ENCODE data around the gene CASKIN1.
"Not testable (repeated sequence)": the region's sequence is repeated elsewhere in the genome, so short reads cannot be mapped to it uniquely, and the experiment has no call there.

The CASKIN1 gene

GRCh38 chr16:2196162-2196980 lies at the start of gene CASKIN1:
TSS of gene CASKIN1 (minus strand) at chr16:2196605. CDS start at chr16:2196432, 173 bp downstream.
- Histone ChIP-seq H3K4me3 (ENCODE audit: low read depth in 1 of 2, low read length in 2 of 2) (no peak within 1 kb of the TSS), H3K27me3 (ENCODE audit: control insufficient read depth in 1 of 2, insufficient read depth in 2 of 2, low read length in 2 of 2) (peaks cover 15 to 47% of the 10 kb centered on the region in 2 donors), H3K9ac (ENCODE audit: low read length) (no peak within 1 kb of the TSS), H3K4me1 (ENCODE audit: insufficient read depth, low read length) (peaks cover 5% of the 10 kb centered on the region), H3K27ac (ENCODE audit: low read depth, low read length) (no peak within 1 kb of the TSS), H3K9me3 (ENCODE audit: low read length) (no peaks in the 10 kb centered on the region), H3K36me3 (ENCODE audit: insufficient read depth, low read length) (no peaks in the 10 kb centered on the region)

- Histone ChIP-seq H3K27ac (ENCODE audit: low read depth, low read length) (no peak overlapping the region), H3K9me3 (ENCODE audit: low read length) (no peaks in the 10 kb centered on the region), H3K4me1 (ENCODE audit: insufficient read depth, low read length) (peaks cover 2% of the 10 kb centered on the region), H3K9ac (ENCODE audit: low read length) (no peak overlapping the region), H3K27me3 (ENCODE audit: control insufficient read depth in 1 of 2, insufficient read depth in 2 of 2, low read length in 2 of 2) (no peaks in the 10 kb centered on the region), H3K4me3 (ENCODE audit: low read depth in 1 of 2, low read length in 2 of 2) (no peak overlapping the region), H3K36me3 (ENCODE audit: insufficient read depth, low read length) (peaks cover 43% of the 10 kb centered on the region)
Measured at GRCh38 chr16:2244926-2245795, 48.8 kb upstream of the CASKIN1 start.

DNA sequence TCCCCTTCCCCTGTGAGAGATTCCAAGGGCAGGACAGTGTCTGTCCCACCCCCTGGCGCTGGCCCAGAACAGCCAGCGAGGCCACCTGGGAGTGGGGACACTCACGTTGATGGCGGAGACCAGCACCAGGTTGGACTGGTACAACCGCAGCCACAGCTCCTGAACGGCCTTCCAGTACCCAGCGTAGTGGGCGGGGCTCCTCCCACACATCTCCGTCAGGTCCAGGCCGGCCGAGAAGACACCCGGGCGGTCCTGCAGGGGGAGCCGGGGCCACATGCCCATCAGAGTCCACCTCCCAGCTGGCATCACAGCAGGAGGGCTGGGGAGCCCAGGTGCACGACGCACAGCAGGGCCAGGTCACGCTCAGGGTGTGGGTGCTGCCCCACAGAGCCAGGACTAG lies 47.9 kb upstream of the CASKIN1 start:
- Histone ChIP-seq H3K36me3 (ENCODE audit: insufficient read depth, low read length) (peaks cover 48% of the 10 kb centered on the region), H3K4me3 (ENCODE audit: low read depth in 1 of 2, low read length in 2 of 2) (no peak overlapping the region)

GRCh38 chr16:2243781-2244180 lies 47.4 kb upstream of the CASKIN1 start:
- H3K36me3 ChIP-seq (ENCODE audit: insufficient read depth, low read length), result peaks cover 50% of the 10 kb centered on the region
- no peak overlapping the region for H3K27ac ChIP-seq (ENCODE audit: low read depth, low read length)
- H3K27me3 ChIP-seq (ENCODE audit: control insufficient read depth in 1 of 2, insufficient read depth in 2 of 2, low read length in 2 of 2), result no peaks in the 10 kb centered on the region
- H3K4me1 ChIP-seq (ENCODE audit: insufficient read depth, low read length), result no peaks in the 10 kb centered on the region
- H3K9me3 ChIP-seq (ENCODE audit: low read length), result no peaks in the 10 kb centered on the region
- no peak overlapping the region for H3K4me3 ChIP-seq (ENCODE audit: low read depth in 1 of 2, low read length in 2 of 2)
- H3K9ac ChIP-seq (ENCODE audit: low read length), result no peak overlapping the region

More for the DNA sequence above, 47.9 kb upstream of the CASKIN1 start:
- H3K9me3 ChIP-seq (ENCODE audit: low read length), result no peaks in the 10 kb centered on the region
- H3K4me1 ChIP-seq (ENCODE audit: insufficient read depth, low read length), result no peaks in the 10 kb centered on the region
- H3K27ac ChIP-seq (ENCODE audit: low read depth, low read length), result no peak overlapping the region
- H3K27me3 ChIP-seq (ENCODE audit: control insufficient read depth in 1 of 2, insufficient read depth in 2 of 2, low read length in 2 of 2), result no peaks in the 10 kb centered on the region
- H3K9ac ChIP-seq (ENCODE audit: low read length), result no peak overlapping the region

DNA sequence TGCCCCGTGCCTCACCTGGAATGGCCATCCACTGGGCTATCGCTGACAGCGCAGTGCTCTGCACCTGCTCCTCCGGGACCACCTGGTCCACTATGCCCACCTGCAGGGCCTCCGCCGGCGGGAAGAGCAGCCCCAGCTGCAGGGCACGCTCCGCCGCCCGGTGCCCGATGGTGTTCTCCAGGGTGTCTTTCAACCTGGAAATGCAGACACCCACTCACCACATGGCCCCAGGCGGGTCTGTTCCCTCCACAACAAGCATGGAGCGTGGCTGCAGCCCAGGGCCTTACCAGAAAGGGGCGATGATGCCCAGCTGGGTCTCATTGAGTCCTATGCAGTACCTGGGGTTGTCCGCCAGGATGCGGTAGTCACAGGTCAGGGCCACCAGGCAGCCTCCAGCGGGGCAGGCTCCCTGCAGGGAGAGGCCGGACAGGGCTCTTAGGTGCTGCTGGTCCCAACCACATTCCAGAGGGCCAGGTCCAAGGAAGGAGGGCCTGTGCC lies 46.7 kb upstream of the CASKIN1 start:
- Histone ChIP-seq H3K9ac (ENCODE audit: low read length) (no peak overlapping the region), H3K36me3 (ENCODE audit: insufficient read depth, low read length) (peaks cover 50% of the 10 kb centered on the region), H3K27me3 (ENCODE audit: control insufficient read depth in 1 of 2, insufficient read depth in 2 of 2, low read length in 2 of 2) (peaks cover 0 to 4% of the 10 kb centered on the region in 2 donors), H3K4me3 (ENCODE audit: low read depth in 1 of 2, low read length in 2 of 2) (no peak overlapping the region), H3K27ac (ENCODE audit: low read depth, low read length) (no peak overlapping the region), H3K9me3 (ENCODE audit: low read length) (no peaks in the 10 kb centered on the region), H3K4me1 (ENCODE audit: insufficient read depth, low read length) (no peaks in the 10 kb centered on the region)

GRCh38 chr16:2242598-2242997 lies 46.2 kb upstream of the CASKIN1 start:
- Histone ChIP-seq H3K36me3 (ENCODE audit: insufficient read depth, low read length) (peaks cover 50% of the 10 kb centered on the region), H3K9me3 (ENCODE audit: low read length) (no peaks in the 10 kb centered on the region), H3K27me3 (ENCODE audit: control insufficient read depth in 1 of 2, insufficient read depth in 2 of 2, low read length in 2 of 2) (peaks cover 0 to 9% of the 10 kb centered on the region in 2 donors), H3K4me3 (ENCODE audit: low read depth in 1 of 2, low read length in 2 of 2) (no peak overlapping the region), H3K9ac (ENCODE audit: low read length) (no peak overlapping the region), H3K4me1 (ENCODE audit: insufficient read depth, low read length) (no peaks in the 10 kb centered on the region), H3K27ac (ENCODE audit: low read depth, low read length) (no peak overlapping the region)

DNA sequence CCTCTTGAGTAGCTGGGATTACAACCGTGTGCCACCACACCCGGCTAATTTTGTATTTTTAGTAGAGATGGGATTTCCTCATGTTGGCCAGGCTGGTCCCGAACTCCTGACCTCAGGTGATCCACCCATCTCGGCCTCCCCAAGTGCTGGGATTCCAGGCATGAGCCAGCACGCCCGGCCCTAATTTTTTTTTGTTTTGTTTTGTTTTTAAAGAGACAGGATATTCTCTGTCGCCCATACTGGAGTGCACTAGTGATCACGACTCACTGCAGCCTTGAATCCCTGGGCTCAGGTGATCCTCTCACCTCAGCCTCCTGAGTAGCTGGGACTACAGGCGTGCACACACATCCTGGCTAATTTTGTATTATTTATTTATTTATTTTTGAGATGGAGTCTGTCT lies 43.9 kb upstream of the CASKIN1 start:
- H3K27me3 ChIP-seq (ENCODE audit: control insufficient read depth in 1 of 2, insufficient read depth in 2 of 2, low read length in 2 of 2), result peaks cover 8 to 30% of the 10 kb centered on the region in 2 donors
- H3K27ac ChIP-seq (ENCODE audit: low read depth, low read length); H3K9me3 ChIP-seq (ENCODE audit: low read length); H3K4me3 ChIP-seq (ENCODE audit: low read depth in 1 of 2, low read length in 2 of 2); H3K9ac ChIP-seq (ENCODE audit: low read length): not testable (repeated sequence)
- H3K36me3 ChIP-seq (ENCODE audit: insufficient read depth, low read length), result peaks cover 39% of the 10 kb centered on the region
- H3K4me1 ChIP-seq (ENCODE audit: insufficient read depth, low read length), result peaks cover 12% of the 10 kb centered on the region

DNA sequence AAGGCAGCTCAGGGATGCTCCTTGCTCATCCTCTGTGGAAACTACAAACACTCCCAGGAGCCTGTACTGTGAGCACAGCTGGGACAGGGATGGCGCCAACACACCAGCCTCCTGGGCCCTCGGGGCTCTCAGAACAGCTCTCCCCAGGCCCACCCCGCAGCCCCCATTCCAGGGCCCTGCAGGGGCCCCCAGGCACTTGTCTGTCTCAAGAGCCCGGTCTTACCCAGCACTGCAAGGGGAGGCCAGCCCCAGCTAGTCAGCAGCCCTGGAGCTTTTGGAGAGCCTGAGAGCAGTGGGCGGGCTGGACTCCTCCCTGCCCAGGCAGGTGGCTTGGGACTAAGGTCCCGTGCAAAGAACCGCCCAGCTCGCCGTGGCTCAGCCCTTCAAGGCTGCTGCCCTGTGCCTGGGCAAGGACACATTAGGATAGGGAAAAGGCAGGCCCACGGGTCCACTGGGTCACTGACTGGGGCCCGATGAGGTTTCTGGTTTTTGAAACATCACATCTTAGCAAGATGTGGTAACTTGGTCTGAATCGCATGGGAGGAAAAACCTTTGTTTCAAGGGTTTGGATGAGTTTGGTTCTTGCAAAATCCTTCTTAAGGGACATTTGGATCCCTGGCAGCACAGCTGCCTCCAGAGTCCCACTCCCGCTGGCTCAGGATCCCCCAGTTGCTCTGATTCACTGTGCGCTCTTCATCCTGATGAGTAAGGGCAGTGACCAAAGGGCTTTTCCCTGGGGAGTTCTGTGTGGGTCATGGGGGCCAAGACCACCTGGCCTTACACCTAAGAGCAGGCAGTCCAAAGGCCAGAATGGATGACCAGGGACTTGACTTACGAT lies 42.7 kb upstream of the CASKIN1 start:
- no peak overlapping the region for H3K9ac ChIP-seq (ENCODE audit: low read length)
- peaks cover 38% of the 10 kb centered on the region for H3K36me3 ChIP-seq (ENCODE audit: insufficient read depth, low read length)
- no peak overlapping the region for H3K27ac ChIP-seq (ENCODE audit: low read depth, low read length)
- peaks cover 8 to 30% of the 10 kb centered on the region in 2 donors for H3K27me3 ChIP-seq (ENCODE audit: control insufficient read depth in 1 of 2, insufficient read depth in 2 of 2, low read length in 2 of 2)
- no peak overlapping the region for H3K4me3 ChIP-seq (ENCODE audit: low read depth in 1 of 2, low read length in 2 of 2)
- no peaks in the 10 kb centered on the region for H3K9me3 ChIP-seq (ENCODE audit: low read length)
- H3K4me1 ChIP-seq (ENCODE audit: insufficient read depth, low read length), result peaks cover 12% of the 10 kb centered on the region

- H3K9ac ChIP-seq (ENCODE audit: low read length), result no peak overlapping the region
- peaks cover 38% of the 10 kb centered on the region for H3K36me3 ChIP-seq (ENCODE audit: insufficient read depth, low read length)
Measured at GRCh38 chr16:2238150-2238837, 41.9 kb upstream of the CASKIN1 start.

GRCh38 chr16:2237493-2238149 lies 41.2 kb upstream of the CASKIN1 start:
- Histone ChIP-seq H3K9me3 (ENCODE audit: low read length) (no peaks in the 10 kb centered on the region), H3K4me3 (ENCODE audit: low read depth in 1 of 2, low read length in 2 of 2) (no peak overlapping the region), H3K36me3 (ENCODE audit: insufficient read depth, low read length) (peaks cover 38% of the 10 kb centered on the region), H3K27me3 (ENCODE audit: control insufficient read depth in 1 of 2, insufficient read depth in 2 of 2, low read length in 2 of 2) (peaks cover 8 to 38% of the 10 kb centered on the region in 2 donors), H3K4me1 (ENCODE audit: insufficient read depth, low read length) (peaks cover 12% of the 10 kb centered on the region), H3K27ac (ENCODE audit: low read depth, low read length) (no peak overlapping the region), H3K9ac (ENCODE audit: low read length) (no peak overlapping the region)

More at GRCh38 chr16:2238150-2238837, 41.9 kb upstream of the CASKIN1 start:
- H3K27ac ChIP-seq (ENCODE audit: low read depth, low read length), result no peak overlapping the region
- H3K27me3 ChIP-seq (ENCODE audit: control insufficient read depth in 1 of 2, insufficient read depth in 2 of 2, low read length in 2 of 2), result peaks cover 8 to 37% of the 10 kb centered on the region in 2 donors
- H3K4me3 ChIP-seq (ENCODE audit: low read depth in 1 of 2, low read length in 2 of 2), result no peak overlapping the region
- peaks cover 12% of the 10 kb centered on the region for H3K4me1 ChIP-seq (ENCODE audit: insufficient read depth, low read length)
- no peaks in the 10 kb centered on the region for H3K9me3 ChIP-seq (ENCODE audit: low read length)
